IMR-90 (cell line): Measurements from ENCODE around the gene CSNK1G2. TPM values are rescaled to one million over a fixed set of nuclear protein-coding genes. Genes with fewer than 3 reads are reported as not detected.

Experiments used
- ATAC-seq: fragments of 200-7000 bp; cut with Tn5 transposase; 2 replicates; pipeline ENCODE4 v1.9.1; 2020; ENCODE audit warnings: low read depth, mild to moderate bottlenecking, moderate library complexity
- BruUV-seq: library from RNA; stranded (reverse); fragments of 400-500 nt; replicated peaks from 2 replicates; lab custom pipeline; 2021; lab: Mats Ljungman, UMichigan
- CTCF ChIA-PET: fragments of 300-600 bp; formaldehyde crosslinking; extraction: SDS; loops from one replicate; lab custom pipeline; 2021; ENCODE audit warnings: antibody characterized with exemption; lab: Yijun Ruan, JAX
- POLR2A ChIA-PET: fragments of 300-600 bp; sonication (Branson Sonifier 250); formaldehyde crosslinking; loops from one replicate; lab custom pipeline; 2022; ENCODE audit warnings: antibody characterized with exemption; ENCODE audit not compliant: unreplicated experiment; lab: Charles Lee
- DNase-seq: peaks from one replicate; pipeline ENCODE4 v3.0.0; 2013
- H2AFZ ChIP-seq: replicated peaks from 2 replicates; pipeline ENCODE3; 2013; ENCODE audit warnings: low read length, mild to moderate bottlenecking; ENCODE audit not compliant: poor library complexity
- H2AK5ac ChIP-seq: 2 replicates; pipeline ENCODE4 v1.6.1; 2013; ENCODE audit warnings: low read depth, low read length, inconsistent platforms
- H2AK9ac ChIP-seq: replicated peaks from 2 replicates; pipeline ENCODE3; 2013; ENCODE audit warnings: mild to moderate bottlenecking, low read depth, low read length, moderate library complexity; ENCODE audit not compliant: poor library complexity
- H2BK120ac ChIP-seq: 2 replicates; pipeline ENCODE4 v1.6.1; 2013; ENCODE audit warnings: low read depth, low read length, inconsistent platforms
- H2BK15ac ChIP-seq: 3 replicates; pipeline ENCODE4 v1.6.1; 2013; ENCODE audit warnings: low read depth, low read length, inconsistent platforms
- H2BK20ac ChIP-seq: 2 replicates; pipeline ENCODE4 v1.6.1; 2013; ENCODE audit warnings: low read depth, mild to moderate bottlenecking, inconsistent platforms, low read length, moderate library complexity
- H2BK5ac ChIP-seq: 2 replicates; pipeline ENCODE4 v1.6.1; 2013; ENCODE audit warnings: mild to moderate bottlenecking, low read depth, low read length, inconsistent platforms; ENCODE audit not compliant: poor library complexity, severe bottlenecking
- H3K14ac ChIP-seq: replicated peaks from 2 replicates; pipeline ENCODE4 v1.6.1; 2013; ENCODE audit warnings: low read depth, low read length, inconsistent platforms
- H3K18ac ChIP-seq: 2 replicates; pipeline ENCODE4 v1.6.1; 2013; ENCODE audit warnings: low read depth, low read length, control low read depth
- H3K23ac ChIP-seq: 2 replicates; pipeline ENCODE4 v1.6.1; 2013; ENCODE audit warnings: low read depth, low read length, inconsistent platforms
- H3K27ac ChIP-seq: 2 replicates; pipeline ENCODE4 v1.5.1; 2013; ENCODE audit warnings: mild to moderate bottlenecking, control low read depth, low read length; ENCODE audit not compliant: insufficient read depth
- H3K27me3 ChIP-seq: 2 replicates; pipeline ENCODE4 v1.6.1; 2013; ENCODE audit warnings: low read length; ENCODE audit not compliant: control insufficient read depth, insufficient read depth
- H3K36me3 ChIP-seq: 2 replicates; pipeline ENCODE4 v1.6.1; 2013; ENCODE audit warnings: low read length, mixed read lengths; ENCODE audit not compliant: control insufficient read depth, insufficient read depth
- H3K4ac ChIP-seq: 2 replicates; pipeline ENCODE4 v1.6.1; 2013; ENCODE audit warnings: low read depth, low read length, inconsistent platforms
- H3K4me1 ChIP-seq: 2 replicates; pipeline ENCODE4 v1.6.1; 2013; ENCODE audit warnings: low read length, mixed read lengths; ENCODE audit not compliant: control insufficient read depth, insufficient read depth
- H3K4me2 ChIP-seq: 2 replicates; pipeline ENCODE4 v1.6.1; 2013; ENCODE audit warnings: low read depth, mild to moderate bottlenecking, control low read depth, low read length, moderate library complexity
- H3K4me3 ChIP-seq: 2 replicates; pipeline ENCODE4 v1.5.1; 2013; ENCODE audit warnings: low read depth, mild to moderate bottlenecking, control low read depth, low read length, moderate library complexity; ENCODE audit not compliant: insufficient read depth
- H3K56ac ChIP-seq: 2 replicates; pipeline ENCODE4 v1.6.1; 2013; ENCODE audit warnings: low read length, inconsistent platforms; ENCODE audit not compliant: insufficient read depth; ENCODE audit errors: extremely low read depth
- H3K79me1 ChIP-seq, 2 experiments: 2 replicates each; pipeline ENCODE4 v1.6.1; 2013; ENCODE audit warnings: low read length in 2 of 2, inconsistent platforms in 1 of 2, low read depth in 1 of 2
- H3K9ac ChIP-seq: 2 replicates; pipeline ENCODE4 v1.6.1; 2013; ENCODE audit warnings: low read depth, low read length, control low read depth
- H3K9me1 ChIP-seq: 2 replicates; pipeline ENCODE4 v1.6.1; 2013; ENCODE audit warnings: low read length, inconsistent platforms; ENCODE audit not compliant: insufficient read depth
- H3K9me3 ChIP-seq: 2 replicates; pipeline ENCODE4 v1.6.1; 2013; ENCODE audit warnings: low read length; ENCODE audit not compliant: control insufficient read depth, insufficient read depth
- H4K20me1 ChIP-seq: 2 replicates; pipeline ENCODE4 v1.6.1; 2013; ENCODE audit warnings: low read length, inconsistent platforms; ENCODE audit not compliant: insufficient read depth
- H4K5ac ChIP-seq: 2 replicates; pipeline ENCODE4 v1.6.1; 2013; ENCODE audit warnings: mild to moderate bottlenecking, low read depth, low read length, control low read depth
- H4K8ac ChIP-seq, 2 experiments: 2 replicates each; pipeline ENCODE4 v1.6.1; 2013; ENCODE audit warnings: low read depth in 2 of 2, low read length in 2 of 2, control low read depth in 1 of 2, inconsistent platforms in 1 of 2
- H4K91ac ChIP-seq: 2 replicates; pipeline ENCODE4 v1.6.1; 2013; ENCODE audit warnings: low read depth, low read length, inconsistent platforms; ENCODE audit not compliant: insufficient read depth
- BHLHE40 ChIP-seq: fragments of 150-350 bp; IDR thresholded peaks from 2 replicates; pipeline ENCODE4 v1.6.1; 2016; ENCODE audit warnings: mild to moderate bottlenecking, low read depth, low read length
- CEBPB ChIP-seq: IDR thresholded peaks from 2 replicates; pipeline ENCODE4 v1.6.1; 2012; ENCODE audit warnings: low read depth, low read length, improper control_type of control experiment
- CHD1 ChIP-seq: IDR thresholded peaks from 2 replicates; pipeline ENCODE4 v1.6.1; 2012; ENCODE audit warnings: low read depth, low read length, improper control_type of control experiment
- FOS ChIP-seq: fragments of 150-350 bp; IDR thresholded peaks from 2 replicates; pipeline ENCODE4 v1.6.1; 2016; ENCODE audit warnings: low read depth, low read length
- MAFK ChIP-seq: IDR thresholded peaks from 2 replicates; pipeline ENCODE4 v1.6.1; 2012; ENCODE audit warnings: low read depth, low read length, improper control_type of control experiment
- MAZ ChIP-seq: IDR thresholded peaks from 2 replicates; pipeline ENCODE4 v1.6.1; 2012; ENCODE audit warnings: low read depth, mild to moderate bottlenecking, low read length, improper control_type of control experiment, moderate library complexity, borderline replicate concordance
- MXI1 ChIP-seq: IDR thresholded peaks from 2 replicates; pipeline ENCODE4 v1.6.1; 2012; ENCODE audit warnings: low read depth, mild to moderate bottlenecking, low read length, moderate library complexity, borderline replicate concordance
- NFE2L2 ChIP-seq: fragments of 150-350 bp; IDR thresholded peaks from 2 replicates; pipeline ENCODE4 v1.6.1; 2016; ENCODE audit warnings: low read depth, mild to moderate bottlenecking, low read length
- POLR2A ChIP-seq: IDR thresholded peaks from 2 replicates; pipeline ENCODE4 v1.6.1; 2012; ENCODE audit warnings: mild to moderate bottlenecking, low read depth, low read length
- RAD21 ChIP-seq: IDR thresholded peaks from 2 replicates; pipeline ENCODE4 v1.6.1; 2012; ENCODE audit warnings: low read length, improper control_type of control experiment
- RCOR1 ChIP-seq: IDR thresholded peaks from 2 replicates; pipeline ENCODE4 v1.6.1; 2012; ENCODE audit warnings: mild to moderate bottlenecking, low read length, improper control_type of control experiment; ENCODE audit not compliant: insufficient replicate concordance
- RFX5 ChIP-seq: IDR thresholded peaks from 2 replicates; pipeline ENCODE4 v1.8.0; 2012; ENCODE audit warnings: low read depth, mild to moderate bottlenecking, low read length, moderate library complexity
- SMC3 ChIP-seq: fragments of 150-350 bp; IDR thresholded peaks from 2 replicates; pipeline ENCODE4 v1.6.1; 2016; ENCODE audit warnings: low read depth, mild to moderate bottlenecking, antibody characterized with exemption, low read length, moderate library complexity
- WGBS, 2 experiments: methylation state at CpG; one replicate each; pipeline versions ENCODE4 v1.1.5 to v1.1.7; 2013; ENCODE audit warnings: missing lambda C conversion rate in 2 of 2; ENCODE audit not compliant: insufficient read length in 1 of 2; ENCODE audit errors: extremely low coverage in 2 of 2; 5-methylcytosine and 5-hydroxymethylcytosine counted together
- dilution Hi-C: fragments of 300-500 bp; cut with HindIII; formaldehyde crosslinking; loops from one replicate; pipeline ENCODE4 v1.14.3; 2018; ENCODE audit warnings: low sequenced_read_pairs; ENCODE audit not compliant: unreplicated experiment
- in situ Hi-C: fragments of 300-500 bp; cut with MboI; formaldehyde crosslinking; loops from 3 replicates; pipeline ENCODE4 v1.14.3; 2019; ENCODE audit warnings: low sequenced_read_pairs, inconsistent platforms, mixed read lengths
- intact Hi-C: fragments of 100-400 bp; cut with micrococcal nuclease; formaldehyde crosslinking; loops from 2 replicates; pipeline ENCODE4 v1.10.0; 2022
- polyA plus RNA-seq, 3 experiments: library from polyadenylated mRNA; depleted of rRNA; stranded (reverse); fragments of >200 nt; gene quantifications; 2 replicates each; pipeline ENCODE4 v1.2.3, GENCODE V29; 2012; ENCODE audit warnings: low replicate concordance in 1 of 3
- total RNA-seq: library from RNA; depleted of rRNA; stranded (reverse); fragments of >200 nt; gene quantifications from 2 replicates; pipeline ENCODE4 v1.2.3, GENCODE V29; 2012
- TF ChIP-seq, protein P1 (sequence below): fragments of 150-350 bp; IDR thresholded peaks from 2 replicates; pipeline ENCODE4 v1.6.1; 2017; ENCODE audit warnings: mild to moderate bottlenecking, antibody characterized with exemption, low read length, low read depth
- TF ChIP-seq, protein P2 (sequence below): conservative IDR thresholded peaks from 2 replicates; pipeline ENCODE4 v1.5.1; 2012; ENCODE audit warnings: mild to moderate bottlenecking, low read depth, low read length, improper control_type of control experiment
- TF ChIP-seq, protein P3 (sequence below): fragments of 150-350 bp; IDR thresholded peaks from 2 replicates; pipeline ENCODE4 v1.6.1; 2016; ENCODE audit warnings: low read depth, mild to moderate bottlenecking, low read length, moderate library complexity, borderline replicate concordance

Gene CSNK1G2
- total and polyA plus RNA-seq, 2 of the 4 experiments (the other 2 are of a cell fraction), result 38.0 to 96.3 TPM

DNA sequence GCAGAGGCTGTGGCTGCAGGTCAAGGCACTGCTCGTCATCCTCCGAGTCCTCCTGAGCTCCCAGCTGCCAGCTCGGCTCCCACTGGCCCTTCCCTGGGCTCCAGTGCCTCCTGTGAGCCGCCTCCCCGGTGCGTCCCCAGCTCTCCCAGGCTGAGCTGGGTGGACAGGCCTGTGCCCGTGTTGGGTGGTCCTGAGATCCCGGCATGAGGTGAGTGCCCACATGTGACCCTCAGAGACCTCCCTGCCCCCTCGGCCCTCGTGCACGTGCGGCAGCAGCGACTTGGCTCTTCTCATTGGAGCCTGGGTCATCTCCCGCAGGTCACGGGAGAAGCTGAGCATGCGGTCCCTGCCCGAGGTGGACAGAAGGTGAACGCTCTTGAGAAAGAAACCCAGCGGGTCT is 20.3 kb upstream of the CSNK1G2 start:
- Histone ChIP-seq H3K23ac (no peak overlapping the region), H2AFZ (no peak overlapping the region), H3K36me3 (peaks cover 65% of the 10 kb centered on the region), H3K4me1 (no peaks in the 10 kb centered on the region), H3K4me2 (no peak overlapping the region), H4K91ac (no peak overlapping the region), H2BK5ac (no peak overlapping the region), H3K9ac (no peak overlapping the region), H3K4me3 (no peak overlapping the region), H4K5ac (no peak overlapping the region), H3K56ac (no peak overlapping the region), H3K27me3 (no peaks in the 10 kb centered on the region), H3K14ac (no peak overlapping the region), H3K4ac (no peak overlapping the region), H4K8ac (no peak overlapping the region), H2BK15ac (no peak overlapping the region), H2AK9ac (no peak overlapping the region), H2BK20ac (no peak overlapping the region), H3K79me1 (peaks cover 0 to 5% of the 10 kb centered on the region in 2 experiments; a peak in 1 of 4 replicates), H3K27ac (no peak overlapping the region), H3K9me1 (no peaks in the 10 kb centered on the region), H2AK5ac (no peak overlapping the region), H3K18ac (no peak overlapping the region), H2BK120ac (no peak overlapping the region), H3K9me3 (no peaks in the 10 kb centered on the region), H4K20me1 (peaks cover 9% of the 10 kb centered on the region; the same call in 1 of the 2 replicates)
- CTCF ChIA-PET, result no interaction called here
- intact Hi-C loops, result no loop called here
- POLR2A ChIA-PET, result no interaction called here
- BruUV-seq, result no TSS peak
- WGBS, 2 experiments, result 95% methylated on average over 18 of the region's 19 CpGs; no CpG with 5 or more reads in 1 of the 2 experiments
- dilution Hi-C loops, result no loop called here
- ATAC-seq, result no peak
- DNase-seq, result no peak
- in situ Hi-C loops, result no loop called here
- no peak for TF ChIP-seq CEBPB
- no peak for TF ChIP-seq POLR2A
- TF ChIP-seq MAZ, result no peak
- TF ChIP-seq, protein P1, sequence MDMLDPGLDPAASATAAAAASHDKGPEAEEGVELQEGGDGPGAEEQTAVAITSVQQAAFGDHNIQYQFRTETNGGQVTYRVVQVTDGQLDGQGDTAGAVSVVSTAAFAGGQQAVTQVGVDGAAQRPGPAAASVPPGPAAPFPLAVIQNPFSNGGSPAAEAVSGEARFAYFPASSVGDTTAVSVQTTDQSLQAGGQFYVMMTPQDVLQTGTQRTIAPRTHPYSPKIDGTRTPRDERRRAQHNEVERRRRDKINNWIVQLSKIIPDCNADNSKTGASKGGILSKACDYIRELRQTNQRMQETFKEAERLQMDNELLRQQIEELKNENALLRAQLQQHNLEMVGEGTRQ, result no peak
- no peak for TF ChIP-seq MAFK
- TF ChIP-seq RAD21, result no peak
- TF ChIP-seq CHD1, result no peak
- TF ChIP-seq, protein P2, sequence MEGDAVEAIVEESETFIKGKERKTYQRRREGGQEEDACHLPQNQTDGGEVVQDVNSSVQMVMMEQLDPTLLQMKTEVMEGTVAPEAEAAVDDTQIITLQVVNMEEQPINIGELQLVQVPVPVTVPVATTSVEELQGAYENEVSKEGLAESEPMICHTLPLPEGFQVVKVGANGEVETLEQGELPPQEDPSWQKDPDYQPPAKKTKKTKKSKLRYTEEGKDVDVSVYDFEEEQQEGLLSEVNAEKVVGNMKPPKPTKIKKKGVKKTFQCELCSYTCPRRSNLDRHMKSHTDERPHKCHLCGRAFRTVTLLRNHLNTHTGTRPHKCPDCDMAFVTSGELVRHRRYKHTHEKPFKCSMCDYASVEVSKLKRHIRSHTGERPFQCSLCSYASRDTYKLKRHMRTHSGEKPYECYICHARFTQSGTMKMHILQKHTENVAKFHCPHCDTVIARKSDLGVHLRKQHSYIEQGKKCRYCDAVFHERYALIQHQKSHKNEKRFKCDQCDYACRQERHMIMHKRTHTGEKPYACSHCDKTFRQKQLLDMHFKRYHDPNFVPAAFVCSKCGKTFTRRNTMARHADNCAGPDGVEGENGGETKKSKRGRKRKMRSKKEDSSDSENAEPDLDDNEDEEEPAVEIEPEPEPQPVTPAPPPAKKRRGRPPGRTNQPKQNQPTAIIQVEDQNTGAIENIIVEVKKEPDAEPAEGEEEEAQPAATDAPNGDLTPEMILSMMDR, result no peak
- no peak for TF ChIP-seq FOS
- no peak for TF ChIP-seq NFE2L2
- no peak for TF ChIP-seq SMC3
- TF ChIP-seq BHLHE40, result no peak
- no peak for TF ChIP-seq RFX5
- TF ChIP-seq, protein P3, sequence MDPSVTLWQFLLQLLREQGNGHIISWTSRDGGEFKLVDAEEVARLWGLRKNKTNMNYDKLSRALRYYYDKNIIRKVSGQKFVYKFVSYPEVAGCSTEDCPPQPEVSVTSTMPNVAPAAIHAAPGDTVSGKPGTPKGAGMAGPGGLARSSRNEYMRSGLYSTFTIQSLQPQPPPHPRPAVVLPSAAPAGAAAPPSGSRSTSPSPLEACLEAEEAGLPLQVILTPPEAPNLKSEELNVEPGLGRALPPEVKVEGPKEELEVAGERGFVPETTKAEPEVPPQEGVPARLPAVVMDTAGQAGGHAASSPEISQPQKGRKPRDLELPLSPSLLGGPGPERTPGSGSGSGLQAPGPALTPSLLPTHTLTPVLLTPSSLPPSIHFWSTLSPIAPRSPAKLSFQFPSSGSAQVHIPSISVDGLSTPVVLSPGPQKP, result no peak
- TF ChIP-seq MXI1, result no peak
- no peak for TF ChIP-seq RCOR1
